Left ventricle myocardium inferior (tissue), 1 donor: ENCODE results near the gene CALHM3. TPM values are rescaled to one million over a fixed set of nuclear protein-coding genes. Genes with fewer than 3 reads are reported as not detected.
"Not testable (repeated sequence)": the region's sequence is repeated elsewhere in the genome, so short reads cannot be mapped to it uniquely, and the experiment has no call there.

ENCODE experiments used
- DNase-seq: peaks from one replicate; pipeline ENCODE4 v3.0.0-alpha.2; 2020
- H3K27ac ChIP-seq: fragments of 200-600 bp; replicated peaks from 2 replicates; pipeline ENCODE4 v1.8.0; 2021
- H3K27me3 ChIP-seq: fragments of 200-600 bp; 2 replicates; pipeline ENCODE4 v1.8.0; 2021; ENCODE audit warnings: low read depth
- H3K36me3 ChIP-seq: fragments of 200-600 bp; 2 replicates; pipeline ENCODE4 v1.8.0; 2021
- H3K4me1 ChIP-seq: fragments of 200-600 bp; 2 replicates; pipeline ENCODE4 v1.8.0; 2021
- H3K4me3 ChIP-seq: fragments of 200-600 bp; 2 replicates; pipeline ENCODE4 v1.8.0; 2021; ENCODE audit warnings: mild to moderate bottlenecking, moderate library complexity
- H3K9me3 ChIP-seq: fragments of 200-600 bp; replicated peaks from 2 replicates; pipeline ENCODE4 v1.8.0; 2021
- intact Hi-C: fragments of 100-400 bp; cut with micrococcal nuclease; formaldehyde crosslinking; loops from one replicate; pipeline ENCODE4 v1.11.0; 2022
- total RNA-seq: library from RNA; stranded (reverse); fragmentation: NEBNext Ultra II Directional; extraction: Animal tissue kit (Norgen Biotek cat#: 25700); gene quantifications from one replicate; pipeline ENCODE4 v1.2.1, GENCODE V29; 2021
- TF ChIP-seq, protein P1 (sequence below): fragments of 200-600 bp; IDR thresholded peaks from 2 replicates; pipeline ENCODE4 v1.8.0; 2021; ENCODE audit warnings: antibody characterized with exemption, mild to moderate bottlenecking, borderline replicate concordance
- donor health status: DM: no; HTN: yes; CAD: no; lungs with severe emphysema.

The CALHM3 gene
- total RNA-seq, 1 donor from 2014 or later = not detected

DNA sequence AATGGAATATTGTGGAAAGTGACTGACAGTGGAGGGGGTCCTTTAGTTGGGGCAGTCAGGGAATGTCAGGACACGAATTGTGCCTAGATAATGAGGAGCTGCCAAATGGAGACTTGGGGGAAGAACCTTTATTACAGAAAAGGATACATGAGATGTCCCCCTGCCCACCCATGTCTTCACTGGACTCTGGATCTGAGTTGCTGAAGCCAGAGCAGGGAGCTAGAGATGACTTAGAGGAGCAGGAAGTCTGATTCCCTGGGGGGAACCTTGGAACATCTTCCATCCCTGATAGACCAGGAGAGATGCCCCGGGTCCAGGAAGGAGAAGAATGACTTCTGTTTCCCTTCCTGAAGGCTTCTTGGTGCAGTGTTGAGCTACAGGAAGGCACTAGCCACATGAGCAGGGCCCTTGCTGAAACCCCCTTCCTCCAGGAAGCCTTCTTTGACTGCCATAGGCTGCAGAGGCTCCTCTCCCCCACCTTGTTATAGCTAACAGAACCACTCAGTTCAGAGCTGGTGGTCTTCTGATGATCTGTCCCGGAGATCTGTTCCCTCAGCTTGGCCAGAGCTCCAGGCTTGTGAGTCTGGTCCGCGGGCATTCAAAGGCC is 13.7 kb upstream of the CALHM3 start:
- TF ChIP-seq, protein P1, sequence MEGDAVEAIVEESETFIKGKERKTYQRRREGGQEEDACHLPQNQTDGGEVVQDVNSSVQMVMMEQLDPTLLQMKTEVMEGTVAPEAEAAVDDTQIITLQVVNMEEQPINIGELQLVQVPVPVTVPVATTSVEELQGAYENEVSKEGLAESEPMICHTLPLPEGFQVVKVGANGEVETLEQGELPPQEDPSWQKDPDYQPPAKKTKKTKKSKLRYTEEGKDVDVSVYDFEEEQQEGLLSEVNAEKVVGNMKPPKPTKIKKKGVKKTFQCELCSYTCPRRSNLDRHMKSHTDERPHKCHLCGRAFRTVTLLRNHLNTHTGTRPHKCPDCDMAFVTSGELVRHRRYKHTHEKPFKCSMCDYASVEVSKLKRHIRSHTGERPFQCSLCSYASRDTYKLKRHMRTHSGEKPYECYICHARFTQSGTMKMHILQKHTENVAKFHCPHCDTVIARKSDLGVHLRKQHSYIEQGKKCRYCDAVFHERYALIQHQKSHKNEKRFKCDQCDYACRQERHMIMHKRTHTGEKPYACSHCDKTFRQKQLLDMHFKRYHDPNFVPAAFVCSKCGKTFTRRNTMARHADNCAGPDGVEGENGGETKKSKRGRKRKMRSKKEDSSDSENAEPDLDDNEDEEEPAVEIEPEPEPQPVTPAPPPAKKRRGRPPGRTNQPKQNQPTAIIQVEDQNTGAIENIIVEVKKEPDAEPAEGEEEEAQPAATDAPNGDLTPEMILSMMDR = no peak
- peaks cover 53% of the 10 kb centered on the region for H3K27me3 ChIP-seq
- H3K4me3 ChIP-seq = peak overlapping the region; percentile 72
- peaks cover 28% of the 10 kb centered on the region for H3K4me1 ChIP-seq
- no peaks in the 10 kb centered on the region for H3K36me3 ChIP-seq
- DNase-seq = no peak
- no peak overlapping the region for H3K27ac ChIP-seq
- intact Hi-C loops = no loop called here
- H3K9me3 ChIP-seq = no peaks in the 10 kb centered on the region

DNA sequence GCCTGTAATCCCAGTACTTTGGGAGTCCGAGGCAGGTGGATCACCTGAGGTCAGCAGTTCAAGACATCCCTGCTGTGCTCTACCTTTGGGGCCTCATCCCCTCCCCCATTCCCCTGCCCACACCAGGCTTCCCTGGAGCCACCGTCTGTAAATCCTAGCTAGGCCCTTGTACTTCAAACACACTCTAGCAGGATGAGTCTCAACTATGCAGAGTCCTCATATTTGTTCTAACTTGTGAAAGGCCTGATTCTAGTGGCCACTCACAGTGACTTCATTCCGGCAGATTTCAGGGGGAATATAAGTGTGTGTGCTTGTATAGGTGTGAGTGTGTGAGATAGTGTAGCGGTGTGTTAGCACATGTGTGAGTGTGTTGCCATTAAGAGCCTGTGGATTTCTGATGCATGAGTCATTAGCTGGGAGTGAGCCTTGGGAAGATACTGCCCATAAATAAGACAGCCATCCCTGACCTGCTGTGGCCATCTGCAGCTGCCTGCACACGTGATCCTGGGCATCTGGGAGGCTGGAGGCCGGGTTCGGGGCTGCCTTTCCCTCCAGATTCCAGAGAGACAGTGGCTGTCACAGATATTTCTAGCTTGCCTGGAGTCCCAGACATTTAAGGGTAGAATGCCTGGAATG is 12.8 kb upstream of the CALHM3 start:
- Histone ChIP-seq H3K9me3 (no peaks in the 10 kb centered on the region), H3K27me3 (peaks cover 44% of the 10 kb centered on the region), H3K27ac (no peak overlapping the region), H3K4me1 (peaks cover 28% of the 10 kb centered on the region), H3K36me3 (no peaks in the 10 kb centered on the region), H3K4me3 (no peak overlapping the region)
- no peak for DNase-seq
- intact Hi-C loops = no loop called here
- TF ChIP-seq, protein P1 = no peak

DNA sequence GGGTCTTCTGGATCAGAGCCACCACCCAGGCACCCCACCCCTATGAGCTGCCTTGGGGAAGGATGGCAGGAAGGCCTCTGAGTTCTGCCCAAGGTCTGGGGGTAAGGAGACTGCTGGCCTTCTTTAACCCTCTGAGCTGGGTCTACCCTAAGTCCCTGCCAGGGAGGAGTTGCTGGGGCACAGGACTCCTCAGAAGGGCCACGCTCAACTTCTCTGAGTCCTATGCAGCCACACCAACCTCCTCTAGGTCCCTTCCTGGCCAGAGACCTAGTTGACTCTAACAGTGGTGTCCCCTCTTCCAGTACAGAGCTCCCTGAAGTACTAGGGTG is 11.9 kb upstream of the CALHM3 start:
- intact Hi-C loops = no loop called here
- H3K36me3 ChIP-seq = no peaks in the 10 kb centered on the region
- DNase-seq = no peak
- H3K27me3 ChIP-seq = peaks cover 35% of the 10 kb centered on the region
- peaks cover 28% of the 10 kb centered on the region for H3K4me1 ChIP-seq
- TF ChIP-seq, protein P1 = no peak
- H3K9me3 ChIP-seq = no peaks in the 10 kb centered on the region
- no peak overlapping the region for H3K4me3 ChIP-seq
- no peak overlapping the region for H3K27ac ChIP-seq

DNA sequence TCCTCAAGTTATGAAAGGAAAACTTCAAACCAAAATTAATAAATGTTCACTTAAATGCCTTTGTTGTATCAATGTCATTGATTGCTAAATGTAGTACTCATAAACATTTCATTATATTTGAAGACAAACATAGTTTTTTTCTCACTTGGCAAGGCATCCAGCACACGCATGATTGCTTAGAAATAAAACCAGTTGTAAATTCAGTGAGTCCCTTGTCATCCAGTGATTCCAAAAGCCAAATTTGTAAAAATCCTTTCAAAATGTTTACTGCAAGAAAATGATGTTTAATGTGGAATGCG is 8.3 kb upstream of the CALHM3 start:
- H3K27ac ChIP-seq = no peak overlapping the region
- H3K9me3 ChIP-seq = no peaks in the 10 kb centered on the region
- H3K36me3 ChIP-seq = no peaks in the 10 kb centered on the region
- intact Hi-C loops = no loop called here
- no peaks in the 10 kb centered on the region for H3K27me3 ChIP-seq
- H3K4me1 ChIP-seq = peaks cover 6% of the 10 kb centered on the region
- no peak for DNase-seq
- TF ChIP-seq, protein P1 = no peak
- no peak overlapping the region for H3K4me3 ChIP-seq

DNA sequence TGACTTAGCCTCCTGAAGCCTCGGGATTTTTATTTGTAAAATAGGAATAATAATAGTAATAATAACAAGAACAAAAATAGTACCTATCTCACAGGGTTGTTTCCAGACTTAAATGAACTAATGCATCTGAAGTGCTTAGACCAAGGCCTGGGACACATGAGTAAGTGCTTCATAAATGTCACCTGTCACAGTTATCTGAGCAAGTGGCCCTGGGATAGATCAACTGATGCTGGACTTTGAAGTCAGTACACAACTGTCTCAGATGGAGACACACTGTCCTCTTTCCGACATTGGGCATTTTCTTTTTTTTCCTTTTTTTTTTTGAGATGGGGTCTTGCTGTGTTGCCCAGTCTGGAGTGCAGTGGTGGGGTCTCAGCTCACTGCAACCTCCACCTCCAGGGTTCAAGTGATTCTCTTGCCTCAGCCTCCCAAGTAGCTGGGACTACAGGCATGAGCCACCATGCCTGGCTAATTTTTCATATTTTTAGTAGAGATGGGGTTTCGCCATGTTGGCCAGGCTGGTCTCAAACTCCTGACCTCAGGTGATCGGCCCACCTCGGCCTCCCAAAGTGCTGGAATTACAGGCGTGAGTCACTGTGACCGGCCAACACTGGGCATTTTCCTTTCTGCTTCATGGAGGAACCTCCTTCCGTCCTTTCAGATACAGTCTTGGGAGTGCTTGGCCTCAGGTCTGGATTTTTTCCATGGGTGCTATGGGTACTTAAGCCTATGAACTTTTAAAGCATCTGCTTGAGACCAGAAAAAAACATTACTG is 7.8 kb upstream of the CALHM3 start:
- H3K9me3 ChIP-seq, DNase-seq, H3K4me1 ChIP-seq, intact Hi-C loops, H3K27me3 ChIP-seq, H3K4me3 ChIP-seq, H3K27ac ChIP-seq, H3K36me3 ChIP-seq: not testable (repeated sequence)

DNA sequence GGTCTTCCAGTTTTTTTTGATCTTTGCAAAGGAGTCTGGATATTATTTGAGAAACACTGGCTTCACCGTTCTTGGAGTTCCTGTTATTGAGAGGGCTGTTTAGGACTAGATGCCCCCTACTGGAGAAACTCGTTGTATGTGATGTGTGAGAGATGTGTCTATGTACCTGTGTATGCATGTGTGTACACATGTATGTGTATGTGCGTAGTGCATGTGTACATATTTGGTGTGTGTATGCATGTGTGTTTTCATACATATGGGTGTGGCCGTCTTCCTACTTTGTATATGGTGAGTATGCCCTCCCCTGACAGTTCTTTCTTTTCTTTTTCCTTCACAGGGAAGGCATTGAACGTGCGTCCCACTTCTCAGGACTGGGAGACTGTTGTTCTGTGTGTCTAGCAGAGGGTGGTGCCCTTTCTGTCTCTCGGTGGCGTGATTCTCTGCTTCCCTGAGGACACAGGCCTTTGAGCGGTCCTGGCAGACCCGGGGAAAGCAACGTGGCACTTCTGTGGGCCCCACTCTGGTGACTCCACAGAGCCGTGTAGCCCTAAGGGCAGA is 3.0 kb upstream of the CALHM3 start:
- TF ChIP-seq, protein P1 = peak; percentile 78
- Histone ChIP-seq H3K27me3 (peaks cover 7% of the 10 kb centered on the region), H3K4me3 (no peak overlapping the region), H3K4me1 (peaks cover 7% of the 10 kb centered on the region), H3K36me3 (no peaks in the 10 kb centered on the region), H3K27ac (no peak overlapping the region), H3K9me3 (no peaks in the 10 kb centered on the region)
- intact Hi-C loops = no loop called here
- DNase-seq = no peak
